Stomach (tissue), 9 donors: ENCODE results near the gene CCR8. TPM values are rescaled to one million over a fixed set of nuclear protein-coding genes. Genes with fewer than 3 reads are reported as not detected.

ENCODE experiments used
- DNase-seq, 2 donors: peaks; one replicate each; pipeline versions ENCODE4 v3.0.0 to v3.0.0-alpha.2; 2013 to 2019
- H3K27ac ChIP-seq, 5 donors: fragments of 200-600 bp in 4 of 5; sonication (generic) in 4 of 5; one replicate each; pipeline ENCODE4 v1.5.1; 2013 to 2019; ENCODE audit warnings: mild to moderate bottlenecking in 1 of 5, moderate library complexity in 1 of 5
- H3K27me3 ChIP-seq, 3 donors: fragments of 200-600 bp; sonication (generic); one replicate each; pipeline ENCODE4 v1.5.1; 2017 to 2019; ENCODE audit warnings: mixed run types in 1 of 3
- H3K36me3 ChIP-seq, 4 donors: fragments of 200-600 bp; sonication (generic); 1 replicate in 3 of 4; 2 replicates in 1 of 4; pipeline ENCODE4 v1.5.1; 2016 to 2019
- H3K4me1 ChIP-seq, 4 donors: fragments of 200-600 bp; sonication (generic); one replicate each; pipeline ENCODE4 v1.5.1; 2016 to 2019
- H3K4me3 ChIP-seq, 4 donors: fragments of 200-600 bp; sonication (generic) in 3 of 4; one replicate each; pipeline ENCODE4 v1.5.1; 2016 to 2019; ENCODE audit warnings: mild to moderate bottlenecking in 1 of 4
- H3K9me3 ChIP-seq, 4 donors: fragments of 200-600 bp; sonication (generic); one replicate each; pipeline ENCODE4 v1.5.1; 2016 to 2019
- CTCF ChIP-seq, 7 experiments: fragments of 450-650 bp in 4 of 7; fragments of 200-600 bp in 3 of 7; sonication (generic) in 3 of 7; IDR thresholded peaks; one replicate each; pipeline ENCODE4 v1.5.1; 2016 to 2019; ENCODE audit warnings: antibody characterized with exemption in 7 of 7, control low read depth in 2 of 7, mild to moderate bottlenecking in 1 of 7
- EP300 ChIP-seq: sonication (generic); formaldehyde crosslinking; IDR thresholded peaks from one replicate; pipeline ENCODE4 v1.6.1; 2017; ENCODE audit warnings: antibody characterized with exemption
- POLR2A ChIP-seq, 4 donors: fragments of 450-650 bp; IDR thresholded peaks; one replicate each; pipeline ENCODE4 v1.6.1; 2016; ENCODE audit warnings: antibody characterized with exemption in 4 of 4, control low read depth in 2 of 4, mild to moderate bottlenecking in 1 of 4, moderate library complexity in 1 of 4
- POLR2AphosphoS5 ChIP-seq, 3 donors: sonication (generic); formaldehyde crosslinking; IDR thresholded peaks; one replicate each; pipeline ENCODE4 v1.6.1; 2016; ENCODE audit warnings: antibody characterized with exemption in 3 of 3
- WGBS, 5 donors: extraction: QIAGEN DNeasy Blood & Tissue Kit in 3 of 5; methylation state at CpG; one replicate each; pipeline versions ENCODE4 v1.1.5 to v1.1.7; 2013 to 2018; 5-methylcytosine and 5-hydroxymethylcytosine counted together
- intact Hi-C: fragments of 100-400 bp; cut with DNase I; formaldehyde crosslinking; loops from one replicate; pipeline ENCODE4 v1.15.1; 2023; ENCODE audit warnings: low total_unique reads
- polyA plus RNA-seq, 3 donors: library from polyadenylated mRNA; stranded (reverse); fragments of 200-250 nt; gene quantifications; one replicate each; pipeline ENCODE4 v1.2.3, GENCODE V29; 2013
- total RNA-seq, 5 donors: library from RNA; depleted of rRNA; stranded (reverse); fragments of >200 nt; gene quantifications; one replicate each; pipeline versions ENCODE4 v1.1.0 to v1.2.3, GENCODE V29; 2014 to 2016
- donor health status: healthy with polysubstance abuse.
- donor health status: Bipolar disorder and iron deficiency.
- donor health status: healthy.

CCR8 gene
- total and polyA plus RNA-seq, 8 donors: not detected

- Histone ChIP-seq H3K27ac (no peak overlapping the region), H3K4me3 (no peak overlapping the region), H3K27me3 (no peaks in the 10 kb centered on the region), H3K4me1 (no peaks in the 10 kb centered on the region), H3K36me3 (no peaks in the 10 kb centered on the region), H3K9me3 (no peaks in the 10 kb centered on the region)
- no peak for DNase-seq
- 82 to 88% (median 84%) methylated on average over 4 of the region's 4 CpGs for WGBS, 5 donors
- intact Hi-C loops: no loop called here
- TF ChIP-seq EP300: no peak
- TF ChIP-seq CTCF (IDR thresholded peaks at IDR 0.05): no peak
- TF ChIP-seq POLR2AphosphoS5 (IDR thresholded peaks at IDR 0.05): no peak
- TF ChIP-seq POLR2A (IDR thresholded peaks at IDR 0.05): no peak
Observed at GRCh38 chr3:39327746-39328349, 1.7 kb upstream of the CCR8 start.

GRCh38 chr3:39330824-39331223 is 1.3 kb downstream of the CCR8 start:
- TF ChIP-seq POLR2A (IDR thresholded peaks at IDR 0.05): no peak
- no peak for TF ChIP-seq CTCF (IDR thresholded peaks at IDR 0.05)
- no peak for TF ChIP-seq POLR2AphosphoS5 (IDR thresholded peaks at IDR 0.05)
- no peak for TF ChIP-seq EP300
- Histone ChIP-seq H3K9me3 (no peaks in the 10 kb centered on the region), H3K27ac (no peak overlapping the region), H3K4me3 (no peak overlapping the region), H3K4me1 (no peaks in the 10 kb centered on the region), H3K36me3 (no peaks in the 10 kb centered on the region), H3K27me3 (no peaks in the 10 kb centered on the region)
- intact Hi-C loops: no loop called here
- DNase-seq: no peak

GRCh38 chr3:39332525-39332924 is 3.0 kb downstream of the CCR8 start:
- H3K4me1 ChIP-seq: no peaks in the 10 kb centered on the region
- no peak for TF ChIP-seq CTCF (IDR thresholded peaks at IDR 0.05)
- no peak for TF ChIP-seq EP300
- no peak for TF ChIP-seq POLR2AphosphoS5 (IDR thresholded peaks at IDR 0.05)
- TF ChIP-seq POLR2A (IDR thresholded peaks at IDR 0.05): no peak
- H3K9me3 ChIP-seq: no peaks in the 10 kb centered on the region
- H3K36me3 ChIP-seq: no peaks in the 10 kb centered on the region
- DNase-seq: no peak
- no peak overlapping the region for H3K4me3 ChIP-seq
- intact Hi-C loops: no loop called here
- 93 to 98% (median 96%) methylated on average over 4 of the region's 4 CpGs for WGBS, 5 donors
- H3K27me3 ChIP-seq: no peaks in the 10 kb centered on the region
- no peak overlapping the region for H3K27ac ChIP-seq

- Histone ChIP-seq H3K27ac (no peak overlapping the region), H3K27me3 (no peaks in the 10 kb centered on the region), H3K36me3 (no peaks in the 10 kb centered on the region), H3K9me3 (no peaks in the 10 kb centered on the region), H3K4me1 (no peaks in the 10 kb centered on the region), H3K4me3 (no peak overlapping the region)
- TF ChIP-seq CTCF (IDR thresholded peaks at IDR 0.05): no peak
- TF ChIP-seq POLR2A (IDR thresholded peaks at IDR 0.05): no peak
- no peak for TF ChIP-seq EP300
- TF ChIP-seq POLR2AphosphoS5 (IDR thresholded peaks at IDR 0.05): no peak
- DNase-seq: no peak
- intact Hi-C loops: no loop called here
Observed at GRCh38 chr3:39333607-39334006, 4.1 kb downstream of the CCR8 start.
